PC-3 (cell line): ENCODE measurements around the gene PIGC. TPM values are rescaled to one million over a fixed set of nuclear protein-coding genes. Genes with fewer than 3 reads are reported as not detected.
A peak's percentile ranks its signal among the peaks of the same experiment; 100 is the strongest.

Experiments used
- ATAC-seq: fragments of 200-7000 bp; cut with Tn5 transposase; 2 replicates; pipeline ENCODE4 v1.9.1; 2020; ENCODE audit warnings: mild to moderate bottlenecking, moderate library complexity
- BruUV-seq: library from RNA; stranded (reverse); fragments of 400-500 nt; replicated peaks from 2 replicates; lab custom pipeline; 2021; lab: Mats Ljungman, UMichigan
- CTCF ChIA-PET: fragments of 300-600 bp; sonication (Branson Sonifier 250); formaldehyde crosslinking; loops from one replicate; lab custom pipeline; 2022; ENCODE audit warnings: antibody characterized with exemption; lab: Charles Lee
- POLR2A ChIA-PET: fragments of 300-600 bp; sonication (Branson Sonifier 250); formaldehyde crosslinking; loops from one replicate; lab custom pipeline; 2022; ENCODE audit warnings: antibody characterized with exemption; ENCODE audit not compliant: unreplicated experiment; lab: Charles Lee
- DNase-seq: peaks from one replicate; pipeline ENCODE4 v3.0.0-alpha.2; 2015
- H2AFZ ChIP-seq: fragments of 300-600 bp; sonication (generic); 2 replicates; pipeline ENCODE4 v1.6.0; 2016; ENCODE audit warnings: antibody characterized with exemption, low read length
- H3F3A ChIP-seq: fragments of 300-600 bp; sonication (generic); one replicate; pipeline ENCODE4 v1.6.0; 2017; ENCODE audit warnings: antibody characterized with exemption, low read length, control low read depth, mild to moderate bottlenecking; ENCODE audit not compliant: unreplicated experiment
- H3K27ac ChIP-seq: fragments of 300-600 bp; sonication (generic); 2 replicates; pipeline ENCODE4 v1.5.1; 2016; ENCODE audit warnings: mild to moderate bottlenecking, low read length
- H3K27me3 ChIP-seq: fragments of 300-600 bp; sonication (generic); 2 replicates; pipeline ENCODE4 v1.6.1; 2016; ENCODE audit warnings: low read length, mixed read lengths
- H3K36me3 ChIP-seq: fragments of 300-600 bp; sonication (generic); 2 replicates; pipeline ENCODE4 v1.6.1; 2016; ENCODE audit warnings: low read depth, mixed run types, low read length, mixed read lengths
- H3K4me1 ChIP-seq: fragments of 300-600 bp; sonication (generic); 2 replicates; pipeline ENCODE4 v1.5.1; 2016; ENCODE audit warnings: low read length; ENCODE audit not compliant: insufficient read depth
- H3K4me2 ChIP-seq: fragments of 300-600 bp; sonication (generic); 2 replicates; pipeline ENCODE4 v1.6.0; 2016; ENCODE audit warnings: low read length
- H3K4me3 ChIP-seq: fragments of 300-600 bp; sonication (generic); 2 replicates; pipeline ENCODE4 v1.5.1; 2016; ENCODE audit warnings: mild to moderate bottlenecking, low read length, mixed read lengths
- H3K79me2 ChIP-seq: fragments of 300-600 bp; sonication (generic); 2 replicates; pipeline ENCODE4 v1.6.1; 2017; ENCODE audit warnings: low read length, mixed read lengths
- H3K9ac ChIP-seq: fragments of 300-600 bp; sonication (generic); 2 replicates; pipeline ENCODE4 v1.6.0; 2016; ENCODE audit warnings: mild to moderate bottlenecking, low read length
- H3K9me2 ChIP-seq: fragments of 300-600 bp; sonication (generic); replicated peaks from 2 replicates; pipeline ENCODE4 v1.6.1; 2016; ENCODE audit warnings: mixed run types, low read length, mixed read lengths
- H3K9me3 ChIP-seq: fragments of 300-600 bp; sonication (generic); 2 replicates; pipeline ENCODE4 v1.6.1; 2016; ENCODE audit warnings: low read length, mixed read lengths
- H4K20me1 ChIP-seq: fragments of 300-600 bp; sonication (generic); 2 replicates; pipeline ENCODE4 v1.6.1; 2016; ENCODE audit warnings: low read length, mixed read lengths
- EZH2 ChIP-seq: fragments of 300-600 bp; sonication (generic); IDR thresholded peaks from one replicate; pipeline ENCODE4 v1.6.1; 2017; ENCODE audit warnings: antibody characterized with exemption, mild to moderate bottlenecking, low read length; ENCODE audit not compliant: unreplicated experiment
- EZH2phosphoT487 ChIP-seq: fragments of 300-600 bp; sonication (generic); IDR thresholded peaks from 2 replicates; pipeline ENCODE4 v1.6.1; 2018; ENCODE audit warnings: mild to moderate bottlenecking, antibody characterized with exemption, low read length, borderline replicate concordance
- intact Hi-C: fragments of 100-400 bp; cut with micrococcal nuclease; formaldehyde crosslinking; loops from 2 replicates; pipeline ENCODE4 v1.9.0; 2023
- total RNA-seq: library from RNA; depleted of rRNA; stranded (reverse); fragments of >200 nt; gene quantifications from 2 replicates; pipeline ENCODE4 v1.2.3, GENCODE V29; 2014
- TF ChIP-seq, protein P1 (sequence below): fragments of 300-600 bp; sonication (generic); conservative IDR thresholded peaks from 2 replicates; pipeline ENCODE4 v1.5.1; 2017; ENCODE audit warnings: antibody characterized with exemption, low read depth, mild to moderate bottlenecking, low read length

Gene PIGC
- total RNA-seq, 1 experiment from 2014 or later, result 70.5 TPM

DNA sequence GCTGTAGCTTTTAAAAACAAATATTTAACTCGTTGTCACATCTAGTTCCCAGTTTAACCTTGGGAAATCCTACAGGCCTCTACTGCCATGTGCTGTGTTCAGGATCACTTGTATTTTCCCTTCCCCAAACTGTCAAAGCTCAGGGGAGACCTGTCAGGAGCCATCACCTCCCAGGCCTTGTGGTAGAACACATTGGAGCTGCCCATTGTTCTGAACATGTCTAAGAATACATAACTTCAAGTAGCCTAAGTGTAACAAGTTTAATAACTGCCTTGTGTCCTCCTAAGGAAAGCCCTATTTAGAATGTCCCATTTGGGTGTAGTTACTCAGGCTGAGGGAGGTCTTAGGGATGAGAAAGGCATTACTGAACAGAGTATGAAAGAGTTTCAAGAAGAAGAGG is 28.6 kb upstream of the PIGC start:
- Histone ChIP-seq H3K4me3 (no peak overlapping the region), H3K79me2 (no peaks in the 10 kb centered on the region), H3K4me1 (peaks cover 41% of the 10 kb centered on the region), H2AFZ (no peak overlapping the region), H3K9ac (no peak overlapping the region), H3K9me3 (no peaks in the 10 kb centered on the region), H4K20me1 (no peaks in the 10 kb centered on the region), H3K27me3 (no peaks in the 10 kb centered on the region), H3K9me2 (no peaks in the 10 kb centered on the region), H3K36me3 (no peaks in the 10 kb centered on the region), H3F3A (no peaks in the 10 kb centered on the region), H3K27ac (no peak overlapping the region), H3K4me2 (no peak overlapping the region)
- intact Hi-C loops, result no loop called here
- CTCF ChIA-PET, result no interaction called here
- no peak for DNase-seq
- BruUV-seq, result no TSS peak
- POLR2A ChIA-PET, result interaction anchor here (0.5 kb wide), 1 partner anchor 12 kb away, joined by 3 read pairs; no protein-coding TSS in a partner anchor
- TF ChIP-seq, protein P1, sequence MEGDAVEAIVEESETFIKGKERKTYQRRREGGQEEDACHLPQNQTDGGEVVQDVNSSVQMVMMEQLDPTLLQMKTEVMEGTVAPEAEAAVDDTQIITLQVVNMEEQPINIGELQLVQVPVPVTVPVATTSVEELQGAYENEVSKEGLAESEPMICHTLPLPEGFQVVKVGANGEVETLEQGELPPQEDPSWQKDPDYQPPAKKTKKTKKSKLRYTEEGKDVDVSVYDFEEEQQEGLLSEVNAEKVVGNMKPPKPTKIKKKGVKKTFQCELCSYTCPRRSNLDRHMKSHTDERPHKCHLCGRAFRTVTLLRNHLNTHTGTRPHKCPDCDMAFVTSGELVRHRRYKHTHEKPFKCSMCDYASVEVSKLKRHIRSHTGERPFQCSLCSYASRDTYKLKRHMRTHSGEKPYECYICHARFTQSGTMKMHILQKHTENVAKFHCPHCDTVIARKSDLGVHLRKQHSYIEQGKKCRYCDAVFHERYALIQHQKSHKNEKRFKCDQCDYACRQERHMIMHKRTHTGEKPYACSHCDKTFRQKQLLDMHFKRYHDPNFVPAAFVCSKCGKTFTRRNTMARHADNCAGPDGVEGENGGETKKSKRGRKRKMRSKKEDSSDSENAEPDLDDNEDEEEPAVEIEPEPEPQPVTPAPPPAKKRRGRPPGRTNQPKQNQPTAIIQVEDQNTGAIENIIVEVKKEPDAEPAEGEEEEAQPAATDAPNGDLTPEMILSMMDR, result no peak
- no peak for TF ChIP-seq EZH2
- TF ChIP-seq EZH2phosphoT487, result no peak
- no peak for ATAC-seq

- Histone ChIP-seq H3K9me3 (no peaks in the 10 kb centered on the region), H3K4me2 (no peak overlapping the region), H3K27me3 (no peaks in the 10 kb centered on the region), H3F3A (no peaks in the 10 kb centered on the region), H2AFZ (no peak overlapping the region), H3K9ac (no peak overlapping the region), H3K36me3 (no peaks in the 10 kb centered on the region), H3K4me3 (no peak overlapping the region), H3K79me2 (no peaks in the 10 kb centered on the region), H4K20me1 (no peaks in the 10 kb centered on the region), H3K9me2 (no peaks in the 10 kb centered on the region), H3K27ac (no peak overlapping the region), H3K4me1 (peaks cover 41% of the 10 kb centered on the region)
- intact Hi-C loops, result no loop called here
- no peak for DNase-seq
- no TSS peak for BruUV-seq
- CTCF ChIA-PET, result no interaction called here
- ATAC-seq, result no peak
- no peak for TF ChIP-seq EZH2
- TF ChIP-seq, protein P1, result no peak
- no peak for TF ChIP-seq EZH2phosphoT487
- POLR2A ChIA-PET, result no interaction called here
These were observed 27.8 kb upstream of the PIGC start for GRCh38 chr1:172471666-172472065.

DNA sequence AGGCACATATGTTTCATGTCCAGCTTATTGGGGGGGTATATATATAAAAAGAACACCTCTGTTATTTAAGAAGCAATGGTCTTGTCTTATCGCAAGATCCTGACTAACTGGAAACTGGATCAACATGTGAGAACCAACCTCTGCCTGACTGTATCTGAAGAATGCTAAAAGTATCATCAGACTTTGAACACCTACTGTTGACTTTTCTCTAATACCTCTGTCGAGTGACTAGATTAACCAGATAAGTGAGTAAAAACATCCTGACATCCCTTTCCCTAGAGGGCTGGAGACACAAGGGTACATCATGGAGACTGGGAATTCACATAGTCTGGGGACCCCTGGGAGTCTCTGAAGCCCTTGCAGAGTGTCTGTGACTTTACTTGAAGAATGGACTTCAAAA is 26.3 kb upstream of the PIGC start:
- no peak for ATAC-seq
- peaks cover 33% of the 10 kb centered on the region for H3K4me1 ChIP-seq

More for the DNA sequence above, 26.3 kb upstream of the PIGC start:
- H3K4me2 ChIP-seq, result no peak overlapping the region
- H2AFZ ChIP-seq, result no peak overlapping the region
- H3K4me3 ChIP-seq, result no peak overlapping the region
- H3K27ac ChIP-seq, result no peak overlapping the region
- no TSS peak for BruUV-seq
- H3K9ac ChIP-seq, result no peak overlapping the region
- peak; percentile 50 for DNase-seq
- no peaks in the 10 kb centered on the region for H3K79me2 ChIP-seq
- CTCF ChIA-PET, result no interaction called here
- no peaks in the 10 kb centered on the region for H3F3A ChIP-seq
- intact Hi-C loops, result no loop called here
- H4K20me1 ChIP-seq, result no peaks in the 10 kb centered on the region
- no peaks in the 10 kb centered on the region for H3K9me3 ChIP-seq
- POLR2A ChIA-PET, result no interaction called here
- no peaks in the 10 kb centered on the region for H3K36me3 ChIP-seq
- H3K27me3 ChIP-seq, result no peaks in the 10 kb centered on the region
- TF ChIP-seq, protein P1, result no peak
- no peak for TF ChIP-seq EZH2
- no peaks in the 10 kb centered on the region for H3K9me2 ChIP-seq
